ENCODE results near the gene SUPT3H. TPM values are rescaled to one million over a fixed set of nuclear protein-coding genes. Genes with fewer than 3 reads are reported as not detected.

The SUPT3H gene
- total and polyA plus RNA-seq, 2 of the 13 experiments (the other 11 are each of a cell fraction or from before 2014, with no cell fraction given) = 11.9 to 36.1 TPM

DNA sequence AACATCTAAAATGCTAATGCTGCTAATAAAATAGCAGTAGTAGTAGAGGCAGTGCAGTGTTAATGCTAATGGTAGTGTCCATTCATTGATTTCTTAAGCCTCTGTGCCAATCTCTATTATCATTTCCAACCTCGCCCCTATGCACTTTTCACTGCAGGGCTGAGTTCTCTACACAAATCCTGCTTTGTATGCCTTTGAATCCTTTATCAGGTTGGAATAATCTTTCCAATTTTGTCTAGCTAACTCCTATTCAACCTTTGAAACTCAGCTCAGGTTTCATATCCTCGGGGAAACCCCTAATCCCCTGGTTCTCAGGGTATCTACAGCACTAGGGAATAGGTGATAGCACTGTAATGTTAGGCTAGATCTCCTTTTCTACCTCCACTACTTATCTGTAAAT, 333.6 kb downstream of the SUPT3H start (continued):
- TF ChIP-seq, protein P1, sequence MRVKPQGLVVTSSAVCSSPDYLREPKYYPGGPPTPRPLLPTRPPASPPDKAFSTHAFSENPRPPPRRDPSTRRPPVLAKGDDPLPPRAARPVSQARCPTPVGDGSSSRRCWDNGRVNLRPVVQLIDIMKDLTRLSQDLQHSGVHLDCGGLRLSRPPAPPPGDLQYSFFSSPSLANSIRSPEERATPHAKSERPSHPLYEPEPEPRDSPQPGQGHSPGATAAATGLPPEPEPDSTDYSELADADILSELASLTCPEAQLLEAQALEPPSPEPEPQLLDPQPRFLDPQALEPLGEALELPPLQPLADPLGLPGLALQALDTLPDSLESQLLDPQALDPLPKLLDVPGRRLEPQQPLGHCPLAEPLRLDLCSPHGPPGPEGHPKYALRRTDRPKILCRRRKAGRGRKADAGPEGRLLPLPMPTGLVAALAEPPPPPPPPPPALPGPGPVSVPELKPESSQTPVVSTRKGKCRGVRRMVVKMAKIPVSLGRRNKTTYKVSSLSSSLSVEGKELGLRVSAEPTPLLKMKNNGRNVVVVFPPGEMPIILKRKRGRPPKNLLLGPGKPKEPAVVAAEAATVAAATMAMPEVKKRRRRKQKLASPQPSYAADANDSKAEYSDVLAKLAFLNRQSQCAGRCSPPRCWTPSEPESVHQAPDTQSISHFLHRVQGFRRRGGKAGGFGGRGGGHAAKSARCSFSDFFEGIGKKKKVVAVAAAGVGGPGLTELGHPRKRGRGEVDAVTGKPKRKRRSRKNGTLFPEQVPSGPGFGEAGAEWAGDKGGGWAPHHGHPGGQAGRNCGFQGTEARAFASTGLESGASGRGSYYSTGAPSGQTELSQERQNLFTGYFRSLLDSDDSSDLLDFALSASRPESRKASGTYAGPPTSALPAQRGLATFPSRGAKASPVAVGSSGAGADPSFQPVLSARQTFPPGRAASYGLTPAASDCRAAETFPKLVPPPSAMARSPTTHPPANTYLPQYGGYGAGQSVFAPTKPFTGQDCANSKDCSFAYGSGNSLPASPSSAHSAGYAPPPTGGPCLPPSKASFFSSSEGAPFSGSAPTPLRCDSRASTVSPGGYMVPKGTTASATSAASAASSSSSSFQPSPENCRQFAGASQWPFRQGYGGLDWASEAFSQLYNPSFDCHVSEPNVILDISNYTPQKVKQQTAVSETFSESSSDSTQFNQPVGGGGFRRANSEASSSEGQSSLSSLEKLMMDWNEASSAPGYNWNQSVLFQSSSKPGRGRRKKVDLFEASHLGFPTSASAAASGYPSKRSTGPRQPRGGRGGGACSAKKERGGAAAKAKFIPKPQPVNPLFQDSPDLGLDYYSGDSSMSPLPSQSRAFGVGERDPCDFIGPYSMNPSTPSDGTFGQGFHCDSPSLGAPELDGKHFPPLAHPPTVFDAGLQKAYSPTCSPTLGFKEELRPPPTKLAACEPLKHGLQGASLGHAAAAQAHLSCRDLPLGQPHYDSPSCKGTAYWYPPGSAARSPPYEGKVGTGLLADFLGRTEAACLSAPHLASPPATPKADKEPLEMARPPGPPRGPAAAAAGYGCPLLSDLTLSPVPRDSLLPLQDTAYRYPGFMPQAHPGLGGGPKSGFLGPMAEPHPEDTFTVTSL (CRISPR knock-in tag; IDR thresholded peaks at IDR 0.05; ENCODE audit: borderline replicate concordance) = peak; percentile 74; the same call in 1 of the 2 replicates
- no peak for TF ChIP-seq ZNF549 (CRISPR knock-in tag; IDR thresholded peaks at IDR 0.05)
- TF ChIP-seq, protein P2, sequence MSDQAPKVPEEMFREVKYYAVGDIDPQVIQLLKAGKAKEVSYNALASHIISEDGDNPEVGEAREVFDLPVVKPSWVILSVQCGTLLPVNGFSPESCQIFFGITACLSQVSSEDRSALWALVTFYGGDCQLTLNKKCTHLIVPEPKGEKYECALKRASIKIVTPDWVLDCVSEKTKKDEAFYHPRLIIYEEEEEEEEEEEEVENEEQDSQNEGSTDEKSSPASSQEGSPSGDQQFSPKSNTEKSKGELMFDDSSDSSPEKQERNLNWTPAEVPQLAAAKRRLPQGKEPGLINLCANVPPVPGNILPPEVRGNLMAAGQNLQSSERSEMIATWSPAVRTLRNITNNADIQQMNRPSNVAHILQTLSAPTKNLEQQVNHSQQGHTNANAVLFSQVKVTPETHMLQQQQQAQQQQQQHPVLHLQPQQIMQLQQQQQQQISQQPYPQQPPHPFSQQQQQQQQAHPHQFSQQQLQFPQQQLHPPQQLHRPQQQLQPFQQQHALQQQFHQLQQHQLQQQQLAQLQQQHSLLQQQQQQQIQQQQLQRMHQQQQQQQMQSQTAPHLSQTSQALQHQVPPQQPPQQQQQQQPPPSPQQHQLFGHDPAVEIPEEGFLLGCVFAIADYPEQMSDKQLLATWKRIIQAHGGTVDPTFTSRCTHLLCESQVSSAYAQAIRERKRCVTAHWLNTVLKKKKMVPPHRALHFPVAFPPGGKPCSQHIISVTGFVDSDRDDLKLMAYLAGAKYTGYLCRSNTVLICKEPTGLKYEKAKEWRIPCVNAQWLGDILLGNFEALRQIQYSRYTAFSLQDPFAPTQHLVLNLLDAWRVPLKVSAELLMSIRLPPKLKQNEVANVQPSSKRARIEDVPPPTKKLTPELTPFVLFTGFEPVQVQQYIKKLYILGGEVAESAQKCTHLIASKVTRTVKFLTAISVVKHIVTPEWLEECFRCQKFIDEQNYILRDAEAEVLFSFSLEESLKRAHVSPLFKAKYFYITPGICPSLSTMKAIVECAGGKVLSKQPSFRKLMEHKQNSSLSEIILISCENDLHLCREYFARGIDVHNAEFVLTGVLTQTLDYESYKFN (CRISPR knock-in tag; conservative IDR thresholded peaks at IDR 0.05) = peak; percentile 61
- TF ChIP-seq, protein P3, sequence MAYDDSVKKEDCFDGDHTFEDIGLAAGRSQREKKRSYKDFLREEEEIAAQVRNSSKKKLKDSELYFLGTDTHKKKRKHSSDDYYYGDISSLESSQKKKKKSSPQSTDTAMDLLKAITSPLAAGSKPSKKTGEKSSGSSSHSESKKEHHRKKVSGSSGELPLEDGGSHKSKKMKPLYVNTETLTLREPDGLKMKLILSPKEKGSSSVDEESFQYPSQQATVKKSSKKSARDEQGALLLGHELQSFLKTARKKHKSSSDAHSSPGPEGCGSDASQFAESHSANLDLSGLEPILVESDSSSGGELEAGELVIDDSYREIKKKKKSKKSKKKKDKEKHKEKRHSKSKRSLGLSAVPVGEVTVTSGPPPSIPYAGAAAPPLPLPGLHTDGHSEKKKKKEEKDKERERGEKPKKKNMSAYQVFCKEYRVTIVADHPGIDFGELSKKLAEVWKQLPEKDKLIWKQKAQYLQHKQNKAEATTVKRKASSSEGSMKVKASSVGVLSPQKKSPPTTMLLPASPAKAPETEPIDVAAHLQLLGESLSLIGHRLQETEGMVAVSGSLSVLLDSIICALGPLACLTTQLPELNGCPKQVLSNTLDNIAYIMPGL (CRISPR knock-in tag; IDR thresholded peaks at IDR 0.05; ENCODE audit: borderline replicate concordance in 1 of 2, low read depth in 1 of 2) = no peak
- no peak for TF ChIP-seq ZNF530 (CRISPR knock-in tag; IDR thresholded peaks at IDR 0.05; ENCODE audit: low read depth)
- TF ChIP-seq NR2F1 (CRISPR knock-in tag; IDR thresholded peaks at IDR 0.05) = no peak
- no peak for TF ChIP-seq ZNF292 (CRISPR knock-in tag; IDR thresholded peaks at IDR 0.05; ENCODE audit: borderline replicate concordance, low read depth)
- TF ChIP-seq, protein P4, sequence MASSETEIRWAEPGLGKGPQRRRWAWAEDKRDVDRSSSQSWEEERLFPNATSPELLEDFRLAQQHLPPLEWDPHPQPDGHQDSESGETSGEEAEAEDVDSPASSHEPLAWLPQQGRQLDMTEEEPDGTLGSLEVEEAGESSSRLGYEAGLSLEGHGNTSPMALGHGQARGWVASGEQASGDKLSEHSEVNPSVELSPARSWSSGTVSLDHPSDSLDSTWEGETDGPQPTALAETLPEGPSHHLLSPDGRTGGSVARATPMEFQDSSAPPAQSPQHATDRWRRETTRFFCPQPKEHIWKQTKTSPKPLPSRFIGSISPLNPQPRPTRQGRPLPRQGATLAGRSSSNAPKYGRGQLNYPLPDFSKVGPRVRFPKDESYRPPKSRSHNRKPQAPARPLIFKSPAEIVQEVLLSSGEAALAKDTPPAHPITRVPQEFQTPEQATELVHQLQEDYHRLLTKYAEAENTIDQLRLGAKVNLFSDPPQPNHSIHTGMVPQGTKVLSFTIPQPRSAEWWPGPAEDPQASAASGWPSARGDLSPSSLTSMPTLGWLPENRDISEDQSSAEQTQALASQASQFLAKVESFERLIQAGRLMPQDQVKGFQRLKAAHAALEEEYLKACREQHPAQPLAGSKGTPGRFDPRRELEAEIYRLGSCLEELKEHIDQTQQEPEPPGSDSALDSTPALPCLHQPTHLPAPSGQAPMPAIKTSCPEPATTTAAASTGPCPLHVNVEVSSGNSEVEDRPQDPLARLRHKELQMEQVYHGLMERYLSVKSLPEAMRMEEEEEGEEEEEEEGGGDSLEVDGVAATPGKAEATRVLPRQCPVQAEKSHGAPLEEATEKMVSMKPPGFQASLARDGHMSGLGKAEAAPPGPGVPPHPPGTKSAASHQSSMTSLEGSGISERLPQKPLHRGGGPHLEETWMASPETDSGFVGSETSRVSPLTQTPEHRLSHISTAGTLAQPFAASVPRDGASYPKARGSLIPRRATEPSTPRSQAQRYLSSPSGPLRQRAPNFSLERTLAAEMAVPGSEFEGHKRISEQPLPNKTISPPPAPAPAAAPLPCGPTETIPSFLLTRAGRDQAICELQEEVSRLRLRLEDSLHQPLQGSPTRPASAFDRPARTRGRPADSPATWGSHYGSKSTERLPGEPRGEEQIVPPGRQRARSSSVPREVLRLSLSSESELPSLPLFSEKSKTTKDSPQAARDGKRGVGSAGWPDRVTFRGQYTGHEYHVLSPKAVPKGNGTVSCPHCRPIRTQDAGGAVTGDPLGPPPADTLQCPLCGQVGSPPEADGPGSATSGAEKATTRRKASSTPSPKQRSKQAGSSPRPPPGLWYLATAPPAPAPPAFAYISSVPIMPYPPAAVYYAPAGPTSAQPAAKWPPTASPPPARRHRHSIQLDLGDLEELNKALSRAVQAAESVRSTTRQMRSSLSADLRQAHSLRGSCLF (CRISPR knock-in tag; IDR thresholded peaks at IDR 0.05; ENCODE audit: borderline replicate concordance) = no peak
- TF ChIP-seq, protein P5, sequence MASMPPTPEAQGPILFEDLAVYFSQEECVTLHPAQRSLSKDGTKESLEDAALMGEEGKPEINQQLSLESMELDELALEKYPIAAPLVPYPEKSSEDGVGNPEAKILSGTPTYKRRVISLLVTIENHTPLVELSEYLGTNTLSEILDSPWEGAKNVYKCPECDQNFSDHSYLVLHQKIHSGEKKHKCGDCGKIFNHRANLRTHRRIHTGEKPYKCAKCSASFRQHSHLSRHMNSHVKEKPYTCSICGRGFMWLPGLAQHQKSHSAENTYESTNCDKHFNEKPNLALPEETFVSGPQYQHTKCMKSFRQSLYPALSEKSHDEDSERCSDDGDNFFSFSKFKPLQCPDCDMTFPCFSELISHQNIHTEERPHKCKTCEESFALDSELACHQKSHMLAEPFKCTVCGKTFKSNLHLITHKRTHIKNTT (CRISPR knock-in tag; IDR thresholded peaks at IDR 0.05) = no peak
- TF ChIP-seq ZNF10 (CRISPR knock-in tag; IDR thresholded peaks at IDR 0.05; ENCODE audit: borderline replicate concordance, low read depth) = no peak

All from HepG2 (cell line).